Thoracic aorta (tissue), 2 donors: ENCODE results near the gene FCHO1. TPM values are rescaled to one million over a fixed set of nuclear protein-coding genes. Genes with fewer than 3 reads are reported as not detected.
A peak's percentile ranks its signal among the peaks of the same experiment; 100 is the strongest.
"Not testable (repeated sequence)": the region's sequence is repeated elsewhere in the genome, so short reads cannot be mapped to it uniquely, and the experiment has no call there.

Experiments
- ATAC-seq: fragments of 150-250 bp; one replicate; pipeline ENCODE4 v1.8.0; 2017; ENCODE audit warnings: low read depth; ENCODE audit not compliant: insufficient number of reproducible peaks, low FRiP score
- DNase-seq: peaks from one replicate; pipeline ENCODE4 v3.0.0-alpha.2; 2020; ENCODE audit warnings: low spot score
- H3K27ac ChIP-seq, 2 donors: fragments of 200-600 bp; sonication (generic); 1 replicate in 1 of 2; 2 replicates in 1 of 2; pipeline ENCODE4 v1.5.1; 2016; ENCODE audit warnings: mild to moderate bottlenecking in 2 of 2, moderate library complexity in 2 of 2
- H3K27me3 ChIP-seq: fragments of 200-600 bp; sonication (generic); replicated peaks from 2 replicates; pipeline ENCODE4 v1.6.0; 2016; ENCODE audit warnings: mild to moderate bottlenecking; ENCODE audit not compliant: insufficient read depth
- H3K36me3 ChIP-seq: fragments of 200-600 bp; sonication (generic); one replicate; pipeline ENCODE4 v1.5.1; 2016
- H3K4me1 ChIP-seq, 2 donors: fragments of 200-600 bp; sonication (generic); 1 replicate in 1 of 2; 2 replicates in 1 of 2; pipeline versions ENCODE4 v1.5.1 to v1.6.0; 2016; ENCODE audit warnings: low read depth in 2 of 2, mild to moderate bottlenecking in 1 of 2; ENCODE audit not compliant: control insufficient read depth in 1 of 2
- H3K4me3 ChIP-seq: fragments of 200-600 bp; sonication (generic); 2 replicates; pipeline ENCODE4 v1.5.1; 2016; ENCODE audit warnings: mild to moderate bottlenecking
- H3K9me3 ChIP-seq: fragments of 200-600 bp; sonication (generic); 2 replicates; pipeline ENCODE4 v1.5.1; 2016
- CTCF ChIP-seq: fragments of 200-600 bp; sonication (generic); IDR thresholded peaks from one replicate; pipeline ENCODE4 v1.5.1; 2019; ENCODE audit warnings: antibody characterized with exemption
- total RNA-seq, 2 donors: library from RNA; depleted of rRNA; stranded (reverse); fragments of >200 nt; gene quantifications; one replicate each; pipeline versions ENCODE4 v1.1.0 to v1.2.3, GENCODE V29; 2016

The FCHO1 gene
- total RNA-seq, 2 donors from 2014 or later = 8.5 to 8.9 TPM

- ATAC-seq (no peak), DNase-seq (no peak)
- Histone ChIP-seq H3K9me3 (no peaks in the 10 kb centered on the region), H3K27ac (no peak overlapping the region), H3K27me3 (no peaks in the 10 kb centered on the region), H3K4me3 (no peak overlapping the region), H3K36me3 (no peaks in the 10 kb centered on the region), H3K4me1 (peaks cover 0 to 8% of the 10 kb centered on the region in 2 donors)
- TF ChIP-seq CTCF = no peak
Measured at GRCh38 chr19:17767559-17767958, 16.3 kb downstream of the FCHO1 start.

- DNase-seq (no peak), ATAC-seq (no peak)
- Histone ChIP-seq H3K9me3 (no peaks in the 10 kb centered on the region), H3K27me3 (no peaks in the 10 kb centered on the region), H3K4me1 (peaks cover 0 to 8% of the 10 kb centered on the region in 2 donors), H3K4me3 (no peak overlapping the region), H3K36me3 (no peaks in the 10 kb centered on the region), H3K27ac (no peak overlapping the region)
- TF ChIP-seq CTCF = no peak
Measured at GRCh38 chr19:17770613-17771012, 19.3 kb downstream of the FCHO1 start.

- no peaks in the 10 kb centered on the region for H3K9me3 ChIP-seq
- no peaks in the 10 kb centered on the region for H3K4me1 ChIP-seq
- no peaks in the 10 kb centered on the region for H3K27me3 ChIP-seq
- DNase-seq (no peak), ATAC-seq (no peak)
- H3K36me3 ChIP-seq = no peaks in the 10 kb centered on the region
- no peak for TF ChIP-seq CTCF
- no peak overlapping the region for H3K4me3 ChIP-seq
- no peak overlapping the region for H3K27ac ChIP-seq
Measured at GRCh38 chr19:17772172-17772571, 20.9 kb downstream of the FCHO1 start.

- Histone ChIP-seq H3K9me3 (no peaks in the 10 kb centered on the region), H3K36me3 (no peaks in the 10 kb centered on the region), H3K4me1 (peaks cover 0 to 6% of the 10 kb centered on the region in 2 donors), H3K4me3 (no peak overlapping the region), H3K27me3 (peaks cover 12% of the 10 kb centered on the region), H3K27ac (no peak overlapping the region)
- DNase-seq = no peak
- TF ChIP-seq CTCF = peak; percentile 27
- no peak for ATAC-seq
Measured at GRCh38 chr19:17775245-17775927, 24.1 kb downstream of the FCHO1 start.

GRCh38 chr19:17775991-17776803, 24.9 kb downstream of the FCHO1 start:
- Histone ChIP-seq H3K27ac (no peak overlapping the region), H3K36me3 (no peaks in the 10 kb centered on the region), H3K4me3 (no peak overlapping the region), H3K27me3 (peaks cover 12% of the 10 kb centered on the region), H3K4me1 (peaks cover 0 to 6% of the 10 kb centered on the region in 2 donors), H3K9me3 (no peaks in the 10 kb centered on the region)
- ATAC-seq (no peak), DNase-seq (no peak)
- no peak for TF ChIP-seq CTCF

GRCh38 chr19:17777840-17778239, 26.6 kb downstream of the FCHO1 start:
- not testable (repeated sequence) for H3K4me3 ChIP-seq, H3K36me3 ChIP-seq, ATAC-seq, H3K9me3 ChIP-seq, H3K27ac ChIP-seq, H3K4me1 ChIP-seq, DNase-seq
- peaks cover 12% of the 10 kb centered on the region for H3K27me3 ChIP-seq
